Measurements from ENCODE around the gene NFIX.

- TF ChIP-seq CTCF (optimal IDR thresholded peaks at IDR 0.05 in 1 of 3, IDR thresholded peaks at IDR 0.05 in 1 of 3, conservative IDR thresholded peaks at IDR 0.05 in 1 of 3; ENCODE audit: extremely low read depth in 1 of 3, insufficient read depth in 2 of 3, low read length in 3 of 3): no peak
- no peak for TF ChIP-seq EZH2 (IDR thresholded peaks at IDR 0.05; ENCODE audit: low read length)
These were observed 19.6 kb downstream of the NFIX start for GRCh38 chr19:13014921-13015280.
